Fibroblast of pulmonary artery (primary cell): ENCODE data around the gene TPST2.
"Not testable (repeated sequence)": the region's sequence is repeated elsewhere in the genome, so short reads cannot be mapped to it uniquely, and the experiment has no call there.

ENCODE experiments used
- DNase-seq: peaks from one replicate; pipeline ENCODE4 v3.0.0-alpha.2; 2010; ENCODE audit warnings: low read depth
- H3K4me3 ChIP-seq: replicated peaks from 2 replicates; pipeline ENCODE4 v1.5.1; 2011; ENCODE audit warnings: low read depth, mild to moderate bottlenecking, control low read depth, low read length, moderate library complexity
- TF ChIP-seq, protein P1 (sequence below): IDR thresholded peaks from 2 replicates; pipeline ENCODE4 v1.5.1; 2011; ENCODE audit warnings: mild to moderate bottlenecking, control low read depth, low read length, inconsistent platforms; ENCODE audit errors: missing control alignments

TPST2 gene

DNA sequence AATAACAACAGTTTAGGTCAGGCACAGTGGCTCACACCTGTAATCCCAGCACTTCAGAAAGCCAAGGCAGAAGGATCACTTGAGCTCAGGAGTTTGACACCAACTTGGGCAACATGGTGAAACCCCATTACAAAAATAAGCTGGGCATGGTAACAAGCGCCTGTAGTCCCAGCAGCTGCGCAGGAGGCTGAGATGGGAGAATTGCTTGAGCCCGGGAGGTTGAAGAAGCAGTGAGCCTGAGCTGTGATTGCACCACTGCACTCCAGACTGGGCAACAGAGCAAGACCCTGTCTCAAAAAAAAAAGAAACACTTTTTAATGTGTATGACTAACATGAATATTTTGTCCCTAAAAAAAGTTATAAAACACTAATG lies 53.2 kb downstream of the TPST2 start:
- TF ChIP-seq, protein P1, sequence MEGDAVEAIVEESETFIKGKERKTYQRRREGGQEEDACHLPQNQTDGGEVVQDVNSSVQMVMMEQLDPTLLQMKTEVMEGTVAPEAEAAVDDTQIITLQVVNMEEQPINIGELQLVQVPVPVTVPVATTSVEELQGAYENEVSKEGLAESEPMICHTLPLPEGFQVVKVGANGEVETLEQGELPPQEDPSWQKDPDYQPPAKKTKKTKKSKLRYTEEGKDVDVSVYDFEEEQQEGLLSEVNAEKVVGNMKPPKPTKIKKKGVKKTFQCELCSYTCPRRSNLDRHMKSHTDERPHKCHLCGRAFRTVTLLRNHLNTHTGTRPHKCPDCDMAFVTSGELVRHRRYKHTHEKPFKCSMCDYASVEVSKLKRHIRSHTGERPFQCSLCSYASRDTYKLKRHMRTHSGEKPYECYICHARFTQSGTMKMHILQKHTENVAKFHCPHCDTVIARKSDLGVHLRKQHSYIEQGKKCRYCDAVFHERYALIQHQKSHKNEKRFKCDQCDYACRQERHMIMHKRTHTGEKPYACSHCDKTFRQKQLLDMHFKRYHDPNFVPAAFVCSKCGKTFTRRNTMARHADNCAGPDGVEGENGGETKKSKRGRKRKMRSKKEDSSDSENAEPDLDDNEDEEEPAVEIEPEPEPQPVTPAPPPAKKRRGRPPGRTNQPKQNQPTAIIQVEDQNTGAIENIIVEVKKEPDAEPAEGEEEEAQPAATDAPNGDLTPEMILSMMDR, result no peak
- DNase-seq, result no peak
- H3K4me3 ChIP-seq, result no peak overlapping the region

DNA sequence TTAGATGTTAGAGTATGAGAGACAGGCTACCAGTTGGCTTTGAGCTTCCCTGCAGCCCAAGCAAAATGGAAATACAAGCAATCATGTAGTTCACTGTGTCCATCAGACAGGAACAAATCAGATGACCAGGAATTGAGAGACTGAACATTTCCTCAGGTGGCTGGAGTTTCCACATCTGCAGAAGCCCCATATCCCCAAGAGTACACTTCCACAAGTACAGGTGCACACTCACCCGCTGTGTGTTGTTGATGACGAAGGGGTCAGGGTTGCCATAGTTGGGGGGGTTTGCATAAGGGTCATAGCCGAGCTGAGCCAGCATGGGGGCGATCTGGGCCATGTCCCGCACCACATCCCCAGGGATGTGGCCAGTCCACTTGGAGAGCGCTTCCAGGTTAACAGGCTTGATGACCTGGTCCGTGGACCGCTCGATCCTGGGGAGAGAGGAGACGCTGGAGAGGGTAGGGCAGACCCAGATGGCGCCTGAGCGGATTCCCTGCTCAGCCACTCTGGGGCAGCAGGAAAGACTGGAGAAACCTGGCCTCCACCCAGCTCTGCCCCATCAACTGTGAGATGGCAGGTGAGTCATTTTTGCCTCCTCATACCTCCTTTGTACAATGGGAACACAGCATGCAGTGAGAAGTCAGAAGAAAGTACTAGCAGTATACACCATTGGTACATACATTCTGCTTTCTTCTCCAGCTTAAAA lies 53.7 kb downstream of the TPST2 start:
- no peak overlapping the region for H3K4me3 ChIP-seq
- no peak for DNase-seq
- TF ChIP-seq, protein P1, result no peak

DNA sequence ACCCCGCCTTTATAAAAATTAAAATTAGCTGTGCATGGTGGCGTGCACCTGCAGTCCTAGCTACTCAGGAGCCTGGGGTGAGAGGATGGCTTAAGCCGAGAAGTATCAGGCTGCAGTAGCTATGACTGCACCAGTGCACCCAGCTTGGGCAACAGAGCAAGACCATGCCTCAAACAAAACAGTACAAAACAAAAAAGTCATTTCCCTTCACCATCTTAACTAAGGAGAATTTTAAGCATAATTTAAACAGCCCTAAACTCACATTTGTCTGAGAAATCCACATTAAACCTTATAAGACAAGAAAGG lies 54.4 kb downstream of the TPST2 start:
- no peak overlapping the region for H3K4me3 ChIP-seq
- TF ChIP-seq, protein P1, result no peak
- no peak for DNase-seq

DNA sequence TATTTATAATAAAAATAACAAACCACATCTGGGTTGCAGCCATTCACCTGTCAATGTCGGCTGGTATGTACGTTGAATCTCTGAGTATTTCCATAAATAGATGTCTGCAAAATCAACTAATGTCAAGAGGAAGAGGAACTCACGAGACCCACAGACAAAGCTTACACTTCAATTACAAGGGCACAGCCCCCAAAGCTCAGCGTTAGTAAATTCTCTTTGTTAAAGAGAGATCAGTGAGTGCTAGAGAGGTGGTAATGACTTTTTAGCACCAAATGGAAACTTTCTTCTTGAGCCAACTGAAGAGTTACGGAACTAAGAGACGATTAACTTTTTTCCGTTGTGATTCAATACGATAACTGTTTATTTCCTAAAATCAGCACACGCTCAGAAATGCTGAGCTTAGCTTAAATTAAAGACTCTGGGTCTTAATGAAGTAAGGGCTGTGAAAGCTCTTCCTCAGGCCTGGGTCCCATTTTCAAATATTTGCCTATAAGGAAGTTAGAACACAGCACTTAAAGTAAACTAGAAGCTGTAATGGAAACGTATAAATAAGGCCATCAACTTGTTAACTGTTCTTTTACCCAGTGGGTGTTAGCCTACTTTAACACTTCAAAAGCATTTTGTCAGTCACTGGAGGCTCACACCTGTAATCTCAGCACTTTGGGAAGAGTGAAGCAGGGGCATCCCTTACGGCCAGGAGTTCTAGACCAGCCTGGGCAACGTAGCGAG lies 54.9 kb downstream of the TPST2 start:
- DNase-seq, result no peak
- TF ChIP-seq, protein P1, result no peak

DNA sequence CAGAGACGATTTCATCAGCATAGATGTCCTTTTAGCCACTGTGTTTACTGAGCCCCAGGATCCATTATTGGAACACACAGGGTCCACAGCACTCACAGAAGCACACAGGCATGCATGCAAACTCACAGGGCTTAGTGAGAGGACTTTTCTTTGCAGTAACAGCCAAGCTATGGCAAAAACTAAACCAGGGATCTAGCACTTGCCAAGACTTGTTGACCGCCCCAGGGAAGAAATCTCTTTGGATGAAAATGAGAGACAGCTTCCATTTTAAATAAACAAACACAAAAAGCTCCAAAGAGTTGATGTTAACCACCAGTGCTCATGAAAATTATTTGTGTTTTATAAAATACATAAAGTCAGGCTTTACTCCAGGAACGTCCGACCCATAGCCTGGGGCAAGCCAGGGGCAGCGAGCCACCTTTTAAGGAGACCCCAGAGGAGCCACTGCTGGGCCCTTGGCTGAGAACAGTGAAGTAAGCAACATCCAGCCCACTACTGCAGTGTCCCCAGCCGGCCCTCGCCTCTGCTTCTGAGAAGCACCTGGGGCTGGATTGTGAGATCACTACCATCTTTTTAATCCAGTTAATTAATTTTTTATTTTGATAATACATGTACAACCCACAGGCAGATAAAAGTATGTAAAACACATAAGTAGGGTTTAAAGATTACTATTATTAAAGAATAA lies 55.6 kb downstream of the TPST2 start:
- H3K4me3 ChIP-seq, result no peak overlapping the region
- DNase-seq, result no peak
- TF ChIP-seq, protein P1, result no peak

More for the DNA sequence above, 54.9 kb downstream of the TPST2 start:
- no peak overlapping the region for H3K4me3 ChIP-seq

DNA sequence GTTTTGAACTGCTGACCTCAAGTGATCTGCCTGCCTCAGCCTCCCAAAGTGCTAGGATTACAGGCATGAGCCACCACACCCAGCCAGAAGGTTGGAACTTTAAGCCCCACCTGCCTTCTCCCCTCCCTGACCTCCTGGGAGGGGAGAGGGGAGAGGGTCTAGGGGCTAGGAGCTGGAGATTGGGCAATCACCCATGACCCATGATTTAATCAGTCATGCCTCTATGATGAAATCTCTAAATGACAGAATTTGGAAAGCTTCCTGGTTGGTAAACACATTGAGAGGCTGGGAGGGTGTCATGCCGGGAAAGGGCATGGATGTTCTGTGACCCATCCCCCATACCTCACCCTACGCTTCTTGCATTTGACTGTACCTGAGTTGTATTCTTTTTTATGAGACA lies 60.6 kb downstream of the TPST2 start:
- no peak overlapping the region for H3K4me3 ChIP-seq
- TF ChIP-seq, protein P1, result no peak
- DNase-seq, result peak; percentile 33

DNA sequence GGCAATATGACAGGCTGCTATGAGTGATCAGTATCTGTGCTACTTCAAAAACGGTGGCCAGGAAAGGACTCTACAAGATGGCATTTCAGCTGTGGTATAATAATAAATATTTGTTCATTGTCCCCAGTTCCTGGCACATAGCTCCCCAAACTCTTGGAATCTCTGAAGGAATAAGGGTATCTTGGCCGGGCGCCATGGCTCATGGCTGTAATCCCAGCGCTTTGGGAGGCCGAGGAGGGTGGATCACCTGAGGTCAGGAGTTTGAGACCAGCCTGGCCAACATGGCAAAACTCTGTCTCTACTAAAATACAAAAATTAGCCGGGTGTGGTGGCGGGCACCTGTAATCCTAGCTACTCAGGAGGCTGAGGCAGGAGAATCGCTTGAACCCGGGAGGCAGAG lies 61.4 kb downstream of the TPST2 start:
- not testable (repeated sequence) for DNase-seq

More for the DNA sequence above, 61.4 kb downstream of the TPST2 start:
- H3K4me3 ChIP-seq, result not testable (repeated sequence)
